Esophagus muscularis mucosa (tissue), 4 donors: Measurements from ENCODE around the gene FAM13A. TPM values are rescaled to one million over a fixed set of nuclear protein-coding genes. Genes with fewer than 3 reads are reported as not detected.

Source experiments
- DNase-seq: peaks from one replicate; pipeline ENCODE4 v3.0.0-alpha.2; 2017; ENCODE audit errors: extremely low spot score
- H3K27ac ChIP-seq, 4 donors: fragments of 200-600 bp; sonication (generic); replicated peaks in 1 of 4; 1 replicate in 3 of 4; 2 replicates in 1 of 4; pipeline ENCODE4 v1.5.1; 2016 to 2019; ENCODE audit warnings: mild to moderate bottlenecking in 1 of 4
- H3K27me3 ChIP-seq, 4 donors: fragments of 200-600 bp; sonication (generic); one replicate each; pipeline versions ENCODE4 v1.5.1 to v1.6.0; 2016 to 2019
- H3K36me3 ChIP-seq, 4 donors: fragments of 200-600 bp; sonication (generic); one replicate each; pipeline ENCODE4 v1.5.1; 2016 to 2019
- H3K4me1 ChIP-seq, 4 donors: fragments of 200-600 bp; sonication (generic); one replicate each; pipeline ENCODE4 v1.5.1; 2016 to 2019
- H3K4me3 ChIP-seq, 4 donors: fragments of 200-600 bp; sonication (generic); 1 replicate in 2 of 4; 2 replicates in 2 of 4; pipeline ENCODE4 v1.5.1; 2016 to 2019; ENCODE audit warnings: mild to moderate bottlenecking in 4 of 4, moderate library complexity in 1 of 4
- H3K9me3 ChIP-seq, 4 donors: fragments of 200-600 bp; sonication (generic); 1 replicate in 3 of 4; 2 replicates in 1 of 4; pipeline ENCODE4 v1.5.1; 2016 to 2019
- EP300 ChIP-seq: sonication (generic); formaldehyde crosslinking; IDR thresholded peaks from one replicate; pipeline ENCODE4 v1.6.1; 2017; ENCODE audit warnings: antibody characterized with exemption
- POLR2A ChIP-seq: fragments of 450-650 bp; IDR thresholded peaks from one replicate; pipeline ENCODE4 v1.6.1; 2017; ENCODE audit warnings: antibody characterized with exemption, moderate library complexity, mild to moderate bottlenecking, low read depth
- POLR2AphosphoS5 ChIP-seq, 2 donors: sonication (generic); formaldehyde crosslinking; IDR thresholded peaks; one replicate each; pipeline ENCODE4 v1.6.1; 2017; ENCODE audit warnings: antibody characterized with exemption in 2 of 2
- WGBS: methylation state at CpG from one replicate; pipeline ENCODE4 v1.1.5; 2018; 5-methylcytosine and 5-hydroxymethylcytosine counted together
- intact Hi-C: fragments of 100-400 bp; cut with DNase I; formaldehyde crosslinking; loops from one replicate; pipeline ENCODE4 v1.15.1; 2023
- total RNA-seq, 4 donors: library from RNA; depleted of rRNA; stranded (reverse); fragments of >200 nt; gene quantifications; one replicate each; pipeline versions ENCODE4 v1.1.0 to v1.2.1, GENCODE V29; 2016
- TF ChIP-seq, protein P1 (sequence below), 3 experiments: fragments of 200-600 bp in 2 of 3; fragments of 450-650 bp in 1 of 3; sonication (generic) in 2 of 3; IDR thresholded peaks; one replicate each; pipeline ENCODE4 v1.5.1; 2017 to 2019; ENCODE audit warnings: antibody characterized with exemption in 3 of 3, mild to moderate bottlenecking in 2 of 3, moderate library complexity in 1 of 3

Gene FAM13A
- total RNA-seq, 4 donors from 2014 or later, result 22.4 to 27.2 (median 26.0) TPM

DNA sequence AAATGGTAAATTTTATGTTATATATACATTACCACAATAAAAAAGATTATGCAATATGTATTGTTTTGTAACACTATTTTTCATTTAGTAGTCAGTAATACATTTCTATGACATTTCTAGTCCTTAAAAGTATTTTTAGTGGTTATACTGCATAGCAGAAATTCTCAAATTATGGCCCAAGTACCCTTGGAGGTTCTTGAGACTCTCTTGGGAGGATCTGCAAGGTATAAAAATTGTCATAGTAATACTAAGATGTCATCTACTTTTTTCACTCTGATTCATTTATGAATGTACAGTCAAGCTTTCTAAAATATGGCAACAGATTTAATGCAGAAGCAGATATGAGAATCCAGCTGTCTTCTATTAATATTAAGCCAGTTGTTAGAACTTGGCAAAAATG lies 220.8 kb downstream of the FAM13A start:
- DNase-seq, result no peak
- Histone ChIP-seq H3K36me3 (no peaks in the 10 kb centered on the region), H3K4me3 (no peak overlapping the region), H3K27me3 (no peaks in the 10 kb centered on the region), H3K9me3 (no peaks in the 10 kb centered on the region), H3K27ac (no peak overlapping the region), H3K4me1 (no peaks in the 10 kb centered on the region)
- intact Hi-C loops, result no loop called here
- TF ChIP-seq, protein P1, sequence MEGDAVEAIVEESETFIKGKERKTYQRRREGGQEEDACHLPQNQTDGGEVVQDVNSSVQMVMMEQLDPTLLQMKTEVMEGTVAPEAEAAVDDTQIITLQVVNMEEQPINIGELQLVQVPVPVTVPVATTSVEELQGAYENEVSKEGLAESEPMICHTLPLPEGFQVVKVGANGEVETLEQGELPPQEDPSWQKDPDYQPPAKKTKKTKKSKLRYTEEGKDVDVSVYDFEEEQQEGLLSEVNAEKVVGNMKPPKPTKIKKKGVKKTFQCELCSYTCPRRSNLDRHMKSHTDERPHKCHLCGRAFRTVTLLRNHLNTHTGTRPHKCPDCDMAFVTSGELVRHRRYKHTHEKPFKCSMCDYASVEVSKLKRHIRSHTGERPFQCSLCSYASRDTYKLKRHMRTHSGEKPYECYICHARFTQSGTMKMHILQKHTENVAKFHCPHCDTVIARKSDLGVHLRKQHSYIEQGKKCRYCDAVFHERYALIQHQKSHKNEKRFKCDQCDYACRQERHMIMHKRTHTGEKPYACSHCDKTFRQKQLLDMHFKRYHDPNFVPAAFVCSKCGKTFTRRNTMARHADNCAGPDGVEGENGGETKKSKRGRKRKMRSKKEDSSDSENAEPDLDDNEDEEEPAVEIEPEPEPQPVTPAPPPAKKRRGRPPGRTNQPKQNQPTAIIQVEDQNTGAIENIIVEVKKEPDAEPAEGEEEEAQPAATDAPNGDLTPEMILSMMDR (IDR thresholded peaks at IDR 0.05), result no peak
- TF ChIP-seq EP300 (no peak), POLR2AphosphoS5 (IDR thresholded peaks at IDR 0.05) (no peak), POLR2A (no peak)

DNA sequence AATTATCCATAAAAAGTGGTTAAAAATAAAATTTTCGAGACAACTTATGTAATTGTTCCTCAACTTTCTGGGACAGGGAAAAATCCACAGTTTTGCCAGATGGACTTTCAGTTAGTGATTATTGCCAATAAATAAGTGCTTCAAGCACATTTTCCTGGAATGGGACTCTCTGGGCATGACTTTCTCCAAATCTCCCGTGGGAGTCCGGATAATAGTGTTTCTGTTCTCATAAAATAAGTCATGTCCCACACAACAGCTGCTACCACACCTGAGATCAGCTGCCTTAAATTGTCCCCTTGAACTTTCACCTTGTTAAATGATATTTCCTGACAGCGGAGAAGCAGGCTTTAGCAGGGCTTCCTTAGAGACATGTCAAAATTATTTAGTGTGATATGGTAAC lies 226.0 kb downstream of the FAM13A start:
- peaks cover 0 to 15% (median 5%) of the 10 kb centered on the region in 4 donors for H3K4me1 ChIP-seq
- 61% methylated on average over 4 of the region's 4 CpGs for WGBS
- no peaks in the 10 kb centered on the region for H3K9me3 ChIP-seq
- H3K4me3 ChIP-seq, result no peak overlapping the region
- intact Hi-C loops, result no loop called here
- no peak for DNase-seq
- TF ChIP-seq, protein P1 (IDR thresholded peaks at IDR 0.05), result no peak
- TF ChIP-seq POLR2A (no peak), EP300 (no peak), POLR2AphosphoS5 (IDR thresholded peaks at IDR 0.05) (no peak)
- no peak overlapping the region for H3K27ac ChIP-seq
- H3K36me3 ChIP-seq, result no peaks in the 10 kb centered on the region
- H3K27me3 ChIP-seq, result no peaks in the 10 kb centered on the region

DNA sequence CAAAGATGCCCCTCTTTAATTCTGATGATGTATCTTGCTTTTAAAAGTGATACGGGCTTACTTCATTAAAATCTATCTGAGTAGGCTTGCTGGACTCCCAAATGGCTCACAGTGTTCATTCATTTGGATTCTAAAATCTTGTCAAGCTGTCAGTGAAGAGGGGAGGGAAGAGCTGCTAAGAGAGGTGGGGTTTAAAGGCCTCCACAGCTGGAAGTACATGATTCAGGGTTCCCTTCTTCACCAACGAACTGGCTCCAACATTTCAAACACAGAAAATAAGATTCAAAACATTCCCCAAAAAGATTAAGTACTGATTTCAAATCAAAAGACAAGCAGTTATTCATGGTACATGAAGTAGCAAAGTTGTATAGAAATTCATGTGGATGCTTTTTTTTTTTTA lies 226.4 kb downstream of the FAM13A start:
- peaks cover 0 to 15% (median 5%) of the 10 kb centered on the region in 4 donors for H3K4me1 ChIP-seq
- DNase-seq, result no peak
- 73% methylated on average over 2 of the region's 2 CpGs for WGBS
- no peak overlapping the region for H3K4me3 ChIP-seq
- no peaks in the 10 kb centered on the region for H3K36me3 ChIP-seq
- TF ChIP-seq, protein P1 (IDR thresholded peaks at IDR 0.05), result no peak
- H3K27ac ChIP-seq, result no peak overlapping the region
- no peaks in the 10 kb centered on the region for H3K9me3 ChIP-seq
- H3K27me3 ChIP-seq, result no peaks in the 10 kb centered on the region
- intact Hi-C loops, result no loop called here

DNA sequence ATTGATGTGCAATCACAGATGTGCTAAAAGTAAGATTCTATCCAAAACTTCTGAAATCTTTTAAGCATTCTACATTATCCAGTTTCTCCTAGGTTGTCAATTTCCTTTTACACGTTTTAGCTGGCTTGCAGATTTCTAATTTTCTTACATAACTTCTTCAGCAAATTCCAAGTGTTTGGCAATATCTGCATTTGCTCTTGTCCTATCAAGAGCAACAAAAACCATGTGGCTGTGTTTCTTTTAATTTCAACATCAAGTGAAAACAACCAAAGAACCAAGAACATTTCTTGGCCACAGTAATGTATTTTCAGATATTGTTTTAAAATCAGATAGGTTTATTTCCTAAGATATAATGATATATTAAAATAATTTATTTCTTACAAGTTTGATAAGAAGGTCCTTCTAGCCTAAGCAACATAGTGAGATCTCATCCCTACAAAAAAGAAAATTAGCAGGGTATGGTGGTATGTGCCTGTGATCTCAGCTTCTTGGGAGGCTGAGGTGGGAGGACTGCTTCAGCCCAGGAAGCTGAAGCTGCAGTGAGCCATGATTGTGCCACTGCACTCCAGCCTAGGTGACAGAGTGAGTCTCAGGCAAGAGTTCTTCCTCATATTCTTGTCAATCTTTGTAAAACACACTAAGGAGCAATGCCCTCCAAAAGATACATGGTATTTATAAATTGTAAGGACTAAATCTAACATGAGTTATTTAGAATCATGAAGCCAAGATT lies 228.0 kb downstream of the FAM13A start:
- Histone ChIP-seq H3K27ac (no peak overlapping the region), H3K36me3 (no peaks in the 10 kb centered on the region), H3K27me3 (no peaks in the 10 kb centered on the region), H3K9me3 (no peaks in the 10 kb centered on the region), H3K4me3 (no peak overlapping the region), H3K4me1 (peaks cover 0 to 19% (median 7%) of the 10 kb centered on the region in 4 donors)
- TF ChIP-seq POLR2A (no peak), POLR2AphosphoS5 (IDR thresholded peaks at IDR 0.05) (no peak), EP300 (no peak)
- TF ChIP-seq, protein P1 (IDR thresholded peaks at IDR 0.05), result no peak
- intact Hi-C loops, result no loop called here
- WGBS, result 0% methylated on average over 1 of the region's 1 CpG
- DNase-seq, result no peak

DNA sequence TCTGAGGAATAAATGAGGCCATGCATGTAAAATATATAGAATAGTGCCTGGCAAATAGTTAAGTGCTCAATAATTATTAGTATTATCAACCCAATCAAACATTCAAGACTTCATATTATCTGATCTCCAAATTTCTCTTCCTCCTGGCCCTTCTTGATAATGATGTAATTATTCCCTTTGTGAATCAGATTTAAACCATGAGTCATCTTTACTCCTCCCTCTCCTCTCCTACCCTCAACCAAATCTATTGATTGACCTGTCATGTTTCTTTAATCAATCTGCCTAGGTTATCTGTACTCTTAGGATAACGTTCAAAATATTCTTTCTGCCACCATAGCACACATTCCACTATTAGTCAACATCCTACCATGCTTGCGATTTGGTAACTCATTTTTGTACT lies 229.5 kb downstream of the FAM13A start:
- peaks cover 3 to 20% (median 11%) of the 10 kb centered on the region in 4 donors for H3K4me1 ChIP-seq
- H3K27ac ChIP-seq, result no peak overlapping the region
- no peaks in the 10 kb centered on the region for H3K36me3 ChIP-seq
- no peaks in the 10 kb centered on the region for H3K9me3 ChIP-seq
- TF ChIP-seq POLR2A (no peak), POLR2AphosphoS5 (IDR thresholded peaks at IDR 0.05) (no peak), EP300 (no peak)
- TF ChIP-seq, protein P1 (IDR thresholded peaks at IDR 0.05), result no peak
- H3K27me3 ChIP-seq, result no peaks in the 10 kb centered on the region
- 93% methylated on average over 2 of the region's 2 CpGs for WGBS
- DNase-seq, result no peak
- intact Hi-C loops, result no loop called here
- H3K4me3 ChIP-seq, result no peak overlapping the region
